KMS-11 (cell line): Measurements from ENCODE around the gene DPP9.

Source experiments
- H2AFZ ChIP-seq: fragments of 200-600 bp; sonication (generic); 2 replicates; pipeline ENCODE4 v1.6.1; 2016; ENCODE audit warnings: antibody characterized with exemption, mixed run types, low read depth
- H3K27ac ChIP-seq: fragments of 200-600 bp; sonication (generic); 2 replicates; pipeline ENCODE4 v1.6.1; 2016; ENCODE audit warnings: mild to moderate bottlenecking, mixed run types
- H3K27me3 ChIP-seq: fragments of 200-600 bp; sonication (generic); 2 replicates; pipeline ENCODE4 v1.6.1; 2017; ENCODE audit warnings: mild to moderate bottlenecking, low read depth, mixed run types, moderate library complexity; ENCODE audit not compliant: insufficient read depth
- H3K36me3 ChIP-seq: fragments of 200-600 bp; sonication (generic); 2 replicates; pipeline ENCODE4 v1.6.1; 2017; ENCODE audit warnings: mild to moderate bottlenecking, mixed run types; ENCODE audit not compliant: insufficient read depth
- H3K4me1 ChIP-seq: fragments of 200-600 bp; sonication (generic); 2 replicates; pipeline ENCODE4 v1.6.1; 2016; ENCODE audit warnings: mild to moderate bottlenecking, low read depth, mixed run types; ENCODE audit not compliant: poor library complexity, severe bottlenecking
- H3K4me2 ChIP-seq: fragments of 200-600 bp; sonication (generic); 2 replicates; pipeline ENCODE4 v1.7.0; 2016; ENCODE audit warnings: mild to moderate bottlenecking, mixed run types
- H3K4me3 ChIP-seq: fragments of 200-600 bp; sonication (generic); IDR thresholded peaks from 2 replicates; pipeline ENCODE4 v1.6.1; 2017; ENCODE audit warnings: low read depth, low read length, mixed read lengths; ENCODE audit not compliant: insufficient read depth
- H3K79me2 ChIP-seq: fragments of 200-600 bp; sonication (generic); 2 replicates; pipeline ENCODE4 v1.6.1; 2016; ENCODE audit warnings: low read depth, mixed run types; ENCODE audit not compliant: insufficient read depth
- H3K9ac ChIP-seq: fragments of 200-600 bp; sonication (generic); 2 replicates; pipeline ENCODE4 v1.6.1; 2016; ENCODE audit warnings: mild to moderate bottlenecking, mixed run types
- H4K20me1 ChIP-seq: fragments of 200-600 bp; sonication (generic); 2 replicates; pipeline ENCODE4 v1.6.1; 2016; ENCODE audit warnings: mild to moderate bottlenecking, mixed run types; ENCODE audit not compliant: insufficient read depth
- CTCF ChIP-seq: fragments of 200-600 bp; sonication (generic); conservative IDR thresholded peaks from 2 replicates; pipeline ENCODE4 v1.6.1; 2017; ENCODE audit warnings: low read depth, mild to moderate bottlenecking, antibody characterized with exemption, low read length, moderate library complexity, mixed read lengths

DPP9 gene

GRCh38 chr19:4697304-4697703 lies 26.3 kb downstream of the DPP9 start:
- TF ChIP-seq CTCF: no peak
- H3K27ac ChIP-seq: no peak overlapping the region
- no peaks in the 10 kb centered on the region for H3K36me3 ChIP-seq

GRCh38 chr19:4695224-4695731 lies 28.4 kb downstream of the DPP9 start:
- peaks cover 57% of the 10 kb centered on the region for H3K4me1 ChIP-seq
- no peaks in the 10 kb centered on the region for H3K27me3 ChIP-seq
- no peaks in the 10 kb centered on the region for H3K79me2 ChIP-seq
- TF ChIP-seq CTCF: no peak
- H3K27ac ChIP-seq: peak overlapping the region; percentile 96
- H2AFZ ChIP-seq: no peak overlapping the region
- no peaks in the 10 kb centered on the region for H3K36me3 ChIP-seq
- no peak overlapping the region for H3K4me3 ChIP-seq
- H3K4me2 ChIP-seq: no peak overlapping the region
- no peak overlapping the region for H3K9ac ChIP-seq
- no peaks in the 10 kb centered on the region for H4K20me1 ChIP-seq

More at GRCh38 chr19:4697304-4697703, 26.3 kb downstream of the DPP9 start:
- Histone ChIP-seq H3K27me3 (no peaks in the 10 kb centered on the region), H3K4me2 (no peak overlapping the region), H4K20me1 (no peaks in the 10 kb centered on the region), H3K9ac (no peak overlapping the region), H3K79me2 (no peaks in the 10 kb centered on the region), H2AFZ (no peak overlapping the region), H3K4me1 (peaks cover 38% of the 10 kb centered on the region), H3K4me3 (no peak overlapping the region)

GRCh38 chr19:4694211-4694987 lies 29.2 kb downstream of the DPP9 start:
- H3K9ac ChIP-seq: peak overlapping the region; percentile 62
- peak overlapping the region; percentile 96 for H3K27ac ChIP-seq
- no peak overlapping the region for H2AFZ ChIP-seq
- H3K27me3 ChIP-seq: no peaks in the 10 kb centered on the region
- no peak for TF ChIP-seq CTCF
- no peak overlapping the region for H3K4me3 ChIP-seq
- H3K4me1 ChIP-seq: peaks cover 57% of the 10 kb centered on the region
- H3K79me2 ChIP-seq: no peaks in the 10 kb centered on the region
- no peaks in the 10 kb centered on the region for H3K36me3 ChIP-seq
- no peaks in the 10 kb centered on the region for H4K20me1 ChIP-seq
- H3K4me2 ChIP-seq: peak overlapping the region; percentile 100

GRCh38 chr19:4693471-4694121 lies 30.0 kb downstream of the DPP9 start:
- peak overlapping the region; percentile 96 for H3K27ac ChIP-seq
- H4K20me1 ChIP-seq: no peaks in the 10 kb centered on the region
- no peaks in the 10 kb centered on the region for H3K36me3 ChIP-seq
- no peaks in the 10 kb centered on the region for H3K27me3 ChIP-seq
- no peak overlapping the region for H3K4me3 ChIP-seq
- H3K9ac ChIP-seq: peak overlapping the region; percentile 62
- H3K4me1 ChIP-seq: peaks cover 57% of the 10 kb centered on the region
- no peaks in the 10 kb centered on the region for H3K79me2 ChIP-seq
- TF ChIP-seq CTCF: no peak
- peak overlapping the region; percentile 100 for H3K4me2 ChIP-seq
- peak overlapping the region; percentile 32 for H2AFZ ChIP-seq
